ENCODE measurements around the gene COL8A1. TPM values are rescaled to one million over a fixed set of nuclear protein-coding genes. Genes with fewer than 3 reads are reported as not detected.

COL8A1 gene
- total and polyA plus RNA-seq, 2 donors (not counting 1 experiment from before 2014, with no cell fraction given): 0.12 TPM; not detected in 1

GRCh38 chr3:99709686-99710085, 71.3 kb downstream of the COL8A1 start:
- Histone ChIP-seq H2AFZ (ENCODE audit: insufficient read depth, low read depth, low read length, poor library complexity, severe bottlenecking) (no peak overlapping the region), H3K4me2 (replicated peaks; ENCODE audit: low read depth, low read length, poor library complexity, severe bottlenecking) (no peak overlapping the region), H4K20me1 (ENCODE audit: control insufficient read depth, insufficient read depth, low read length, poor library complexity, severe bottlenecking) (no peaks in the 10 kb centered on the region), H3K9ac (ENCODE audit: low read length) (no peak overlapping the region), H3K36me3 (replicated peaks in 1 of 2; ENCODE audit: control extremely low read depth in 1 of 2, control insufficient read depth in 1 of 2, extremely low read depth in 1 of 2, insufficient read depth in 2 of 2, low read length in 1 of 2) (no peaks in the 10 kb centered on the region), H3K4me3 (ENCODE audit: control extremely low read depth in 1 of 5, extremely low read depth in 1 of 5, insufficient read depth in 1 of 5, low read depth in 2 of 5, low read length in 4 of 5) (no peak overlapping the region), H3K27me3 (replicated peaks in 1 of 4; ENCODE audit: control extremely low read depth in 1 of 4, control insufficient read depth in 3 of 4, insufficient read depth in 4 of 4, low read length in 3 of 4) (no peaks in the 10 kb centered on the region), H3K9me3 (ENCODE audit: control extremely low read depth in 1 of 3, control insufficient read depth in 2 of 3, insufficient read depth in 1 of 3, low read length in 2 of 3) (no peaks in the 10 kb centered on the region), H3K27ac (ENCODE audit: low read length in 2 of 2) (no peak overlapping the region), H3K79me2 (ENCODE audit: control insufficient read depth, insufficient read depth, low read length) (no peaks in the 10 kb centered on the region), H3K4me1 (ENCODE audit: control insufficient read depth in 2 of 2, insufficient read depth in 2 of 2, low read length in 2 of 2) (no peaks in the 10 kb centered on the region)
- H3K4me1 Mint-ChIP-seq: no peaks in the 10 kb centered on the region
- POLR2A ChIA-PET: no interaction called here
- no CpG with 5 or more reads among the region's 1 CpG for WGBS (ENCODE audit: insufficient coverage)
- intact Hi-C loops (cut with micrococcal nuclease): no loop called here
- DNase-seq: no peak
- TF ChIP-seq EZH2 (IDR thresholded peaks at IDR 0.05; ENCODE audit: borderline replicate concordance, insufficient read depth, low read depth, low read length, poor library complexity, severe bottlenecking) (no peak), CTCF (IDR thresholded peaks at IDR 0.05) (no peak)
- no peaks in the 10 kb centered on the region for H3K9me3 Mint-ChIP-seq (ENCODE audit: insufficient read depth)
- no peak for ATAC-seq (ENCODE audit: low read depth)
- H3K27me3 Mint-ChIP-seq: peaks cover 7% of the 10 kb centered on the region
- H3K4me3 Mint-ChIP-seq: no peak overlapping the region
- H3K27ac Mint-ChIP-seq: no peak overlapping the region
- CTCF ChIA-PET: no interaction called here

DNA sequence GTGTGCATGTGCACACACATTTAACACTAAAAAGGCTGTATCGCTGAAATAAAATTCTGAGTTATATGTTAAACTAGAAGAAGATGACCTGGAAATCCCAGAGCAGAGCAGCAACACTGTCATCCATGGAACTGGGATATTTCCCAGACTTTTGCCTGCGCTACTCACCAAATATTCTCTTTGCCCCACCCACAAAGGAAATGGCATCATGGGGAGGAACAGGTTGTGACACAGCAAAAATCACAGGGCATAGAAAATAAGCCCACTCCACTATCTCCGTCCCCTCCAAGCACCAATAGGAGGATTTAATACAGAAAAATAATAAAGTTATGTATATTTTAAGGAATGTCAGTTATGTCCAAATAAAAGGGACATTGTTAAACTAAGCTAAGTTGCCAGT, 71.7 kb downstream of the COL8A1 start:
- Mint-ChIP-seq H3K27me3 (peaks cover 9% of the 10 kb centered on the region), H3K9me3 (ENCODE audit: insufficient read depth) (no peaks in the 10 kb centered on the region), H3K4me1 (no peaks in the 10 kb centered on the region), H3K27ac (no peak overlapping the region), H3K4me3 (no peak overlapping the region)
- TF ChIP-seq CTCF (IDR thresholded peaks at IDR 0.05) (no peak), EZH2 (IDR thresholded peaks at IDR 0.05; ENCODE audit: borderline replicate concordance, insufficient read depth, low read depth, low read length, poor library complexity, severe bottlenecking) (no peak)
- no peaks in the 10 kb centered on the region for H3K79me2 ChIP-seq (ENCODE audit: control insufficient read depth, insufficient read depth, low read length)
- H3K4me1 ChIP-seq (ENCODE audit: control insufficient read depth in 2 of 2, insufficient read depth in 2 of 2, low read length in 2 of 2): no peaks in the 10 kb centered on the region
- ATAC-seq (ENCODE audit: low read depth) (no peak), DNase-seq (no peak)
- ChIA-PET CTCF (no interaction called here), POLR2A (no interaction called here)
- H3K4me3 ChIP-seq (ENCODE audit: control extremely low read depth in 1 of 5, extremely low read depth in 1 of 5, insufficient read depth in 1 of 5, low read depth in 2 of 5, low read length in 4 of 5): no peak overlapping the region
- H4K20me1 ChIP-seq (ENCODE audit: control insufficient read depth, insufficient read depth, low read length, poor library complexity, severe bottlenecking): no peaks in the 10 kb centered on the region
- intact Hi-C loops (cut with micrococcal nuclease): no loop called here
- no peak overlapping the region for H2AFZ ChIP-seq (ENCODE audit: insufficient read depth, low read depth, low read length, poor library complexity, severe bottlenecking)
- H3K36me3 ChIP-seq (replicated peaks in 1 of 2; ENCODE audit: control extremely low read depth in 1 of 2, control insufficient read depth in 1 of 2, extremely low read depth in 1 of 2, insufficient read depth in 2 of 2, low read length in 1 of 2): no peaks in the 10 kb centered on the region
- H3K27ac ChIP-seq (ENCODE audit: low read length in 2 of 2): no peak overlapping the region
- no peaks in the 10 kb centered on the region for H3K27me3 ChIP-seq (replicated peaks in 1 of 4; ENCODE audit: control extremely low read depth in 1 of 4, control insufficient read depth in 3 of 4, insufficient read depth in 4 of 4, low read length in 3 of 4)
- no peak overlapping the region for H3K9ac ChIP-seq (ENCODE audit: low read length)
- WGBS (ENCODE audit: insufficient coverage): no CpG with 5 or more reads among the region's 3 CpGs
- no peaks in the 10 kb centered on the region for H3K9me3 ChIP-seq (ENCODE audit: control extremely low read depth in 1 of 3, control insufficient read depth in 2 of 3, insufficient read depth in 1 of 3, low read length in 2 of 3)
- H3K4me2 ChIP-seq (replicated peaks; ENCODE audit: low read depth, low read length, poor library complexity, severe bottlenecking): no peak overlapping the region
